Liver (tissue), 9 donors: ENCODE measurements around the gene KYAT1. TPM values are rescaled to one million over a fixed set of nuclear protein-coding genes. Genes with fewer than 3 reads are reported as not detected.
A peak's percentile ranks its signal among the peaks of the same experiment; 100 is the strongest.

Experiments used
- DNase-seq: peaks from one replicate; pipeline ENCODE4 v3.0.0-alpha.2; 2017; ENCODE audit warnings: low spot score
- H3K27ac ChIP-seq, 2 donors: one replicate each; pipeline ENCODE4 v1.7.0; 2013; ENCODE audit warnings: inconsistent platforms in 2 of 2, low read length in 2 of 2, control low read depth in 1 of 2, low read depth in 1 of 2, mild to moderate bottlenecking in 1 of 2
- H3K27me3 ChIP-seq, 4 donors: one replicate each; pipeline versions ENCODE4 v1.6.1 to v1.7.0; 2013; ENCODE audit warnings: low read length in 3 of 4, inconsistent platforms in 1 of 4, mild to moderate bottlenecking in 1 of 4, moderate library complexity in 1 of 4; ENCODE audit not compliant: control insufficient read depth in 4 of 4, insufficient read depth in 4 of 4
- H3K36me3 ChIP-seq, 4 donors: one replicate each; pipeline versions ENCODE4 v1.6.1 to v1.7.0; 2013; ENCODE audit warnings: low read length in 3 of 4, mild to moderate bottlenecking in 3 of 4, low read depth in 1 of 4, moderate library complexity in 1 of 4; ENCODE audit not compliant: control insufficient read depth in 4 of 4, insufficient read depth in 3 of 4
- H3K4me1 ChIP-seq, 4 donors: one replicate each; pipeline versions ENCODE4 v1.6.1 to v1.7.0; 2013; ENCODE audit warnings: low read length in 3 of 4, mild to moderate bottlenecking in 3 of 4, moderate library complexity in 1 of 4; ENCODE audit not compliant: control insufficient read depth in 4 of 4, insufficient read depth in 4 of 4
- H3K4me3 ChIP-seq, 3 donors: one replicate each; pipeline versions ENCODE4 v1.6.1 to v1.7.0; 2013; ENCODE audit warnings: low read length in 3 of 3, control low read depth in 1 of 3, low read depth in 1 of 3, mild to moderate bottlenecking in 1 of 3
- H3K9ac ChIP-seq, 2 donors: one replicate each; pipeline ENCODE4 v1.7.0; 2013; ENCODE audit warnings: low read length in 2 of 2, mild to moderate bottlenecking in 2 of 2, moderate library complexity in 2 of 2, control low read depth in 1 of 2, low read depth in 1 of 2
- H3K9me3 ChIP-seq, 4 donors: one replicate each; pipeline versions ENCODE4 v1.6.1 to v1.7.0; 2013; ENCODE audit warnings: low read length in 3 of 4; ENCODE audit not compliant: control insufficient read depth in 4 of 4
- EGR1 ChIP-seq, 2 donors: IDR thresholded peaks; 2 replicates each; pipeline ENCODE4 v1.6.1; 2016 to 2018; ENCODE audit warnings: antibody characterized with exemption in 2 of 2, low read depth in 2 of 2
- FOXA1 ChIP-seq: IDR thresholded peaks from 2 replicates; pipeline ENCODE4 v1.6.1; 2016; ENCODE audit warnings: antibody characterized with exemption
- GABPA ChIP-seq, 2 donors: IDR thresholded peaks in 1 of 2; conservative IDR thresholded peaks in 1 of 2; 2 replicates each; pipeline ENCODE4 v1.6.1; 2016; ENCODE audit warnings: antibody characterized with exemption in 2 of 2, mild to moderate bottlenecking in 1 of 2, moderate library complexity in 1 of 2
- HNF4A ChIP-seq, 2 donors: conservative IDR thresholded peaks; 2 replicates each; pipeline ENCODE4 v1.6.1; 2016; ENCODE audit warnings: antibody characterized with exemption in 2 of 2, mild to moderate bottlenecking in 2 of 2
- HNF4G ChIP-seq: IDR thresholded peaks from 2 replicates; pipeline ENCODE4 v1.6.1; 2016; ENCODE audit warnings: antibody characterized with exemption
- JUND ChIP-seq, 2 donors: IDR thresholded peaks; 2 replicates each; pipeline ENCODE4 v1.6.1; 2016; ENCODE audit warnings: antibody characterized with exemption in 2 of 2
- NR2F2 ChIP-seq: IDR thresholded peaks from 2 replicates; pipeline ENCODE4 v1.6.1; 2016; ENCODE audit warnings: antibody characterized with exemption
- RAD21 ChIP-seq, 2 donors: IDR thresholded peaks; 2 replicates each; pipeline ENCODE4 v1.6.1; 2016; ENCODE audit warnings: antibody characterized with exemption in 2 of 2, mild to moderate bottlenecking in 2 of 2
- RXRA ChIP-seq, 2 donors: IDR thresholded peaks; 2 replicates each; pipeline ENCODE4 v1.6.1; 2017 to 2018; ENCODE audit warnings: antibody characterized with exemption in 2 of 2, mild to moderate bottlenecking in 1 of 2
- SP1 ChIP-seq: IDR thresholded peaks from 2 replicates; pipeline ENCODE4 v1.6.1; 2018; ENCODE audit warnings: antibody characterized with exemption, mild to moderate bottlenecking
- TAF1 ChIP-seq: conservative IDR thresholded peaks from 2 replicates; pipeline ENCODE4 v1.6.1; 2016; ENCODE audit warnings: antibody characterized with exemption, mild to moderate bottlenecking
- YY1 ChIP-seq: IDR thresholded peaks from 2 replicates; pipeline ENCODE4 v1.6.1; 2016; ENCODE audit warnings: antibody characterized with exemption, mild to moderate bottlenecking
- WGBS: extraction: QIAGEN DNeasy Blood & Tissue Kit; methylation state at CpG from one replicate; pipeline ENCODE4 v1.1.7; 2013; 5-methylcytosine and 5-hydroxymethylcytosine counted together
- polyA plus RNA-seq, 2 donors: library from polyadenylated mRNA; stranded (reverse) in 1 of 2; unstranded in 1 of 2; fragments of 200-250 nt in 1 of 2; fragments of >200 nt in 1 of 2; fragmentation: Nextera tagmentation in 1 of 2; extraction: Ambion mirVana in 1 of 2; gene quantifications; one replicate each; pipeline versions ENCODE4 v1.2.1 to v1.2.3, GENCODE V29; 2013 to 2015
- total RNA-seq, 2 donors: library from RNA; depleted of rRNA; stranded (reverse); fragments of >200 nt; gene quantifications; one replicate each; pipeline ENCODE4 v1.2.3, GENCODE V29; 2014
- TF ChIP-seq, protein P1 (sequence below): IDR thresholded peaks from 2 replicates; pipeline ENCODE4 v1.6.1; 2016; ENCODE audit warnings: antibody characterized with exemption
- TF ChIP-seq, protein P2 (sequence below): IDR thresholded peaks from 2 replicates; pipeline ENCODE4 v1.6.1; 2016; ENCODE audit warnings: antibody characterized with exemption, mild to moderate bottlenecking
- TF ChIP-seq, protein P3 (sequence below): IDR thresholded peaks from 2 replicates; pipeline ENCODE4 v1.6.1; 2016; ENCODE audit warnings: antibody characterized with exemption
- TF ChIP-seq, protein P4 (sequence below): IDR thresholded peaks from 2 replicates; pipeline ENCODE4 v1.6.1; 2016; ENCODE audit warnings: antibody characterized with exemption
- TF ChIP-seq, protein P5 (sequence below): fragments of 150-350 bp; IDR thresholded peaks from 2 replicates; pipeline ENCODE4 v1.5.1; 2017; ENCODE audit warnings: improper control_type of control experiment, low read depth, low read length; ENCODE audit not compliant: missing input control
- donor health status: healthy.
- donor health status: healthy.
- donor health status: healthy.
- donor health status: healthy.
- donor health status: healthy.

Gene KYAT1
- total and polyA plus RNA-seq, 4 donors: 3.8 to 8.1 (median 7.4) TPM

DNA sequence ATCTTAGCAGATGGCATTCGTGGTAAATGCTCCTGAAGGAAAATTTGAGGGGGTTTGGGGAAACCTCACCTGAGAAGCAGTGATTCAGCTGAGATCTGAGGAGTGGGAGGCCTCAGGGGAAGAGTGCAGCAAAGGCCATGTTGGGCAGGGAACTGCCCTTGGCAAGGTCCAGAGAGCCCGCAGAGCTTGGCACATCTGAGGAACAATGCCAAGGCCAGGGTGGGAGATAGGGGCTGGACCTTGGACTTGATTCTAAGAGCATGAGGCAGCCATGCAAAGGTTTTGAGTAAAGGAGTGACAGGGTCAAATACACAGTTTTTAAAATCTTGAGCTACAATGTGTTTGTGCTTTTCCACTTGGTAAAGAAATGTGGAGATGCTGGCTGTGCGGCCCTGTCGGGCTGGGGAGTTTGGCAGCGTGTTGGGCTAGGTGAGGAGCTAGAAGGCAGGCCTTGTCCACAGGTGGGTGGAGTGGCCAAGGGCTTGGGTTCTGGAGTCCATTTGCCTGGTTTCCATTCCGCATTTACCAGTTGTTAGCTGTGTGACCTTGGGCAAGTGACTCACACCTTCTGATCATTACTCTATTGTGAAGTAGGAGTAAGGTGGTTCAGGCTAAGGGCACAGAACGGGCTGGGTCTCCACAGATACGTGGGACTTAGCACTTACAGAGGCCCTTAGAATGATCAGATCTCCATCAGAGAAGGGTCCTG is 88.6 kb downstream of the KYAT1 start:
- no peak overlapping the region for H3K4me3 ChIP-seq
- H3K4me1 ChIP-seq: peaks cover 3 to 34% (median 26%) of the 10 kb centered on the region in 4 donors
- TF ChIP-seq SP1: peak; percentile 37
- peak; percentile 42 to 48 for TF ChIP-seq RXRA (IDR thresholded peaks at IDR 0.05)
- TF ChIP-seq, protein P1, sequence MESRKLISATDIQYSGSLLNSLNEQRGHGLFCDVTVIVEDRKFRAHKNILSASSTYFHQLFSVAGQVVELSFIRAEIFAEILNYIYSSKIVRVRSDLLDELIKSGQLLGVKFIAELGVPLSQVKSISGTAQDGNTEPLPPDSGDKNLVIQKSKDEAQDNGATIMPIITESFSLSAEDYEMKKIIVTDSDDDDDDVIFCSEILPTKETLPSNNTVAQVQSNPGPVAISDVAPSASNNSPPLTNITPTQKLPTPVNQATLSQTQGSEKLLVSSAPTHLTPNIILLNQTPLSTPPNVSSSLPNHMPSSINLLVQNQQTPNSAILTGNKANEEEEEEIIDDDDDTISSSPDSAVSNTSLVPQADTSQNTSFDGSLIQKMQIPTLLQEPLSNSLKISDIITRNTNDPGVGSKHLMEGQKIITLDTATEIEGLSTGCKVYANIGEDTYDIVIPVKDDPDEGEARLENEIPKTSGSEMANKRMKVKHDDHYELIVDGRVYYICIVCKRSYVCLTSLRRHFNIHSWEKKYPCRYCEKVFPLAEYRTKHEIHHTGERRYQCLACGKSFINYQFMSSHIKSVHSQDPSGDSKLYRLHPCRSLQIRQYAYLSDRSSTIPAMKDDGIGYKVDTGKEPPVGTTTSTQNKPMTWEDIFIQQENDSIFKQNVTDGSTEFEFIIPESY: no peak
- TF ChIP-seq, protein P2, sequence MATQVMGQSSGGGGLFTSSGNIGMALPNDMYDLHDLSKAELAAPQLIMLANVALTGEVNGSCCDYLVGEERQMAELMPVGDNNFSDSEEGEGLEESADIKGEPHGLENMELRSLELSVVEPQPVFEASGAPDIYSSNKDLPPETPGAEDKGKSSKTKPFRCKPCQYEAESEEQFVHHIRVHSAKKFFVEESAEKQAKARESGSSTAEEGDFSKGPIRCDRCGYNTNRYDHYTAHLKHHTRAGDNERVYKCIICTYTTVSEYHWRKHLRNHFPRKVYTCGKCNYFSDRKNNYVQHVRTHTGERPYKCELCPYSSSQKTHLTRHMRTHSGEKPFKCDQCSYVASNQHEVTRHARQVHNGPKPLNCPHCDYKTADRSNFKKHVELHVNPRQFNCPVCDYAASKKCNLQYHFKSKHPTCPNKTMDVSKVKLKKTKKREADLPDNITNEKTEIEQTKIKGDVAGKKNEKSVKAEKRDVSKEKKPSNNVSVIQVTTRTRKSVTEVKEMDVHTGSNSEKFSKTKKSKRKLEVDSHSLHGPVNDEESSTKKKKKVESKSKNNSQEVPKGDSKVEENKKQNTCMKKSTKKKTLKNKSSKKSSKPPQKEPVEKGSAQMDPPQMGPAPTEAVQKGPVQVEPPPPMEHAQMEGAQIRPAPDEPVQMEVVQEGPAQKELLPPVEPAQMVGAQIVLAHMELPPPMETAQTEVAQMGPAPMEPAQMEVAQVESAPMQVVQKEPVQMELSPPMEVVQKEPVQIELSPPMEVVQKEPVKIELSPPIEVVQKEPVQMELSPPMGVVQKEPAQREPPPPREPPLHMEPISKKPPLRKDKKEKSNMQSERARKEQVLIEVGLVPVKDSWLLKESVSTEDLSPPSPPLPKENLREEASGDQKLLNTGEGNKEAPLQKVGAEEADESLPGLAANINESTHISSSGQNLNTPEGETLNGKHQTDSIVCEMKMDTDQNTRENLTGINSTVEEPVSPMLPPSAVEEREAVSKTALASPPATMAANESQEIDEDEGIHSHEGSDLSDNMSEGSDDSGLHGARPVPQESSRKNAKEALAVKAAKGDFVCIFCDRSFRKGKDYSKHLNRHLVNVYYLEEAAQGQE: no peak
- TF ChIP-seq HNF4G: peak; percentile 38
- no peak for TF ChIP-seq EGR1 (IDR thresholded peaks at IDR 0.05; ENCODE audit: low read depth in 2 of 2)
- peak; percentile 67 to 86 for TF ChIP-seq HNF4A (conservative IDR thresholded peaks at IDR 0.05)
- H3K27ac ChIP-seq: no peak overlapping the region
- H3K9ac ChIP-seq: no peak overlapping the region
- no peaks in the 10 kb centered on the region for H3K9me3 ChIP-seq
- no peaks in the 10 kb centered on the region for H3K27me3 ChIP-seq
- no peak for DNase-seq
- WGBS: 71% methylated on average over 8 of the region's 8 CpGs
- peaks cover 2 to 34% (median 15%) of the 10 kb centered on the region in 4 donors for H3K36me3 ChIP-seq

DNA sequence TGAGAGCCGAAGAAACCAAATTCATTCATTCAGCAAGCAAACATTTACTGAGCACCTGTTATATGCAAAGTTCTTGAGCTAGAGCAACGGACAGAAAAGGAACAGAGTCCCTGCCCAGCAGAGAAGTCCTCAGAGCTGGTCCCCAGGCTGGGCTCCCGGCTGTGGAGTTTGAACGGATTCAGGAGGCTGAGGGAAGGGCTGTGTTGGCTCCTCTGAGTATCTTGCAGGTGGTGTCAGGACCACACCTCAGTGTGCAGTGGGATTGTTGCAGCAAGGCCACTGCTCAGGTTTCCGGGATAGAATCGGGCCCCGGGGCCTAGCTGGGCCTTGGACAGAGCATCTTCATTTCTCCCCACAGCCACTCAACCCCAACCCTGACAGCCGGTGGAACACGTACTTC is 89.6 kb downstream of the KYAT1 start:
- 96% methylated on average over 9 of the region's 9 CpGs for WGBS
- TF ChIP-seq NR2F2 (no peak), RXRA (IDR thresholded peaks at IDR 0.05) (no peak), FOXA1 (no peak), YY1 (no peak), HNF4A (conservative IDR thresholded peaks at IDR 0.05) (no peak), SP1 (no peak), GABPA (IDR thresholded peaks at IDR 0.05 in 1 of 2, conservative IDR thresholded peaks at IDR 0.05 in 1 of 2) (no peak), HNF4G (no peak), RAD21 (IDR thresholded peaks at IDR 0.05) (no peak), TAF1 (no peak), EGR1 (IDR thresholded peaks at IDR 0.05; ENCODE audit: low read depth in 2 of 2) (no peak), JUND (IDR thresholded peaks at IDR 0.05) (no peak)
- TF ChIP-seq, protein P1: no peak
- TF ChIP-seq, protein P3, sequence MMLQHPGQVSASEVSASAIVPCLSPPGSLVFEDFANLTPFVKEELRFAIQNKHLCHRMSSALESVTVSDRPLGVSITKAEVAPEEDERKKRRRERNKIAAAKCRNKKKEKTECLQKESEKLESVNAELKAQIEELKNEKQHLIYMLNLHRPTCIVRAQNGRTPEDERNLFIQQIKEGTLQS: no peak
- TF ChIP-seq, protein P4, sequence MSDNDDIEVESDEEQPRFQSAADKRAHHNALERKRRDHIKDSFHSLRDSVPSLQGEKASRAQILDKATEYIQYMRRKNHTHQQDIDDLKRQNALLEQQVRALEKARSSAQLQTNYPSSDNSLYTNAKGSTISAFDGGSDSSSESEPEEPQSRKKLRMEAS: no peak
- TF ChIP-seq, protein P5, sequence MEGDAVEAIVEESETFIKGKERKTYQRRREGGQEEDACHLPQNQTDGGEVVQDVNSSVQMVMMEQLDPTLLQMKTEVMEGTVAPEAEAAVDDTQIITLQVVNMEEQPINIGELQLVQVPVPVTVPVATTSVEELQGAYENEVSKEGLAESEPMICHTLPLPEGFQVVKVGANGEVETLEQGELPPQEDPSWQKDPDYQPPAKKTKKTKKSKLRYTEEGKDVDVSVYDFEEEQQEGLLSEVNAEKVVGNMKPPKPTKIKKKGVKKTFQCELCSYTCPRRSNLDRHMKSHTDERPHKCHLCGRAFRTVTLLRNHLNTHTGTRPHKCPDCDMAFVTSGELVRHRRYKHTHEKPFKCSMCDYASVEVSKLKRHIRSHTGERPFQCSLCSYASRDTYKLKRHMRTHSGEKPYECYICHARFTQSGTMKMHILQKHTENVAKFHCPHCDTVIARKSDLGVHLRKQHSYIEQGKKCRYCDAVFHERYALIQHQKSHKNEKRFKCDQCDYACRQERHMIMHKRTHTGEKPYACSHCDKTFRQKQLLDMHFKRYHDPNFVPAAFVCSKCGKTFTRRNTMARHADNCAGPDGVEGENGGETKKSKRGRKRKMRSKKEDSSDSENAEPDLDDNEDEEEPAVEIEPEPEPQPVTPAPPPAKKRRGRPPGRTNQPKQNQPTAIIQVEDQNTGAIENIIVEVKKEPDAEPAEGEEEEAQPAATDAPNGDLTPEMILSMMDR: no peak
- TF ChIP-seq, protein P2: no peak
- H3K4me3 ChIP-seq: no peak overlapping the region
- H3K27me3 ChIP-seq: no peaks in the 10 kb centered on the region
- peaks cover 3 to 40% (median 31%) of the 10 kb centered on the region in 4 donors for H3K4me1 ChIP-seq
- H3K9ac ChIP-seq: no peak overlapping the region
- H3K27ac ChIP-seq: no peak overlapping the region
- no peak for DNase-seq
- H3K36me3 ChIP-seq: peaks cover 2 to 29% (median 9%) of the 10 kb centered on the region in 4 donors
- no peaks in the 10 kb centered on the region for H3K9me3 ChIP-seq
